GM18507 (cell line): ENCODE results near the gene AAMP.
"Not testable (repeated sequence)": the region's sequence is repeated elsewhere in the genome, so short reads cannot be mapped to it uniquely, and the experiment has no call there.

Experiments used
- DNase-seq: peaks from one replicate; pipeline ENCODE4 v3.0.0; 2011; ENCODE audit warnings: low read depth; ENCODE audit not compliant: insufficient read length; ENCODE audit errors: extremely low spot score
- FAIRE-seq: peaks from 2 replicates; lab custom pipeline; 2011; peaks lifted over from hg19 to GRCh38; lab: Jason Lieb, UNC

AAMP gene

GRCh38 chr2:218269900-218270720 is at the start of gene AAMP, which contains the start of gene PNKD:
TSS of gene AAMP (minus strand) at chr2:218270137. CDS start at chr2:218270086, 51 bp downstream.
TSS of gene PNKD (plus strand) at chr2:218270519. CDS start at chr2:218270536, 17 bp downstream.
- peak; percentile 98 for DNase-seq
- FAIRE-seq = peak; percentile 99

- FAIRE-seq (no peak), DNase-seq (no peak)
Measured at GRCh38 chr2:218318241-218318640, 48.3 kb upstream of the AAMP start.

- FAIRE-seq (no peak), DNase-seq (no peak)
Measured at GRCh38 chr2:218317835-218318234, 47.9 kb upstream of the AAMP start.

- no peak for DNase-seq
- no peak for FAIRE-seq
Measured at GRCh38 chr2:218317303-218317630, 47.3 kb upstream of the AAMP start.

GRCh38 chr2:218315397-218315796 is 45.5 kb upstream of the AAMP start:
- DNase-seq (no peak), FAIRE-seq (no peak)

GRCh38 chr2:218314764-218315163 is 44.8 kb upstream of the AAMP start:
- not testable (repeated sequence) for DNase-seq, FAIRE-seq

GRCh38 chr2:218313356-218313755 is 43.4 kb upstream of the AAMP start:
- DNase-seq = no peak
- no peak for FAIRE-seq

GRCh38 chr2:218312267-218312756 is 42.4 kb upstream of the AAMP start:
- FAIRE-seq = no peak
- DNase-seq = no peak

GRCh38 chr2:218311541-218312266 is 41.8 kb upstream of the AAMP start:
- FAIRE-seq, DNase-seq: not testable (repeated sequence)

- DNase-seq (no peak), FAIRE-seq (no peak)
Measured at GRCh38 chr2:218310853-218311540, 41.1 kb upstream of the AAMP start.

GRCh38 chr2:218307415-218308090 is 37.6 kb upstream of the AAMP start:
- FAIRE-seq (no peak), DNase-seq (no peak)

- FAIRE-seq = no peak
- DNase-seq = no peak
Measured at GRCh38 chr2:218306184-218306920, 36.4 kb upstream of the AAMP start.

GRCh38 chr2:218305383-218305782 is 35.4 kb upstream of the AAMP start:
- DNase-seq = no peak
- FAIRE-seq = no peak

GRCh38 chr2:218301176-218301819 is 31.4 kb upstream of the AAMP start:
- FAIRE-seq (peak; percentile 96), DNase-seq (no peak)

GRCh38 chr2:218300141-218300540 is 30.2 kb upstream of the AAMP start:
- FAIRE-seq = no peak

GRCh38 chr2:218298314-218298875 is 28.5 kb upstream of the AAMP start:
- no peak for FAIRE-seq
- no peak for DNase-seq

More at GRCh38 chr2:218300141-218300540, 30.2 kb upstream of the AAMP start:
- no peak for DNase-seq

- DNase-seq (no peak), FAIRE-seq (no peak)
Measured at GRCh38 chr2:218296847-218297246, 26.9 kb upstream of the AAMP start.

- DNase-seq (no peak), FAIRE-seq (no peak)
Measured at GRCh38 chr2:218296200-218296599, 26.3 kb upstream of the AAMP start.
